ENCODE results near the gene CHID1. TPM values are rescaled to one million over a fixed set of nuclear protein-coding genes. Genes with fewer than 3 reads are reported as not detected.
A peak's percentile ranks its signal among the peaks of the same experiment; 100 is the strongest.

CHID1 gene
- total RNA-seq, 3 donors from 2014 or later = 52.3 to 64.3 (median 55.3) TPM

DNA sequence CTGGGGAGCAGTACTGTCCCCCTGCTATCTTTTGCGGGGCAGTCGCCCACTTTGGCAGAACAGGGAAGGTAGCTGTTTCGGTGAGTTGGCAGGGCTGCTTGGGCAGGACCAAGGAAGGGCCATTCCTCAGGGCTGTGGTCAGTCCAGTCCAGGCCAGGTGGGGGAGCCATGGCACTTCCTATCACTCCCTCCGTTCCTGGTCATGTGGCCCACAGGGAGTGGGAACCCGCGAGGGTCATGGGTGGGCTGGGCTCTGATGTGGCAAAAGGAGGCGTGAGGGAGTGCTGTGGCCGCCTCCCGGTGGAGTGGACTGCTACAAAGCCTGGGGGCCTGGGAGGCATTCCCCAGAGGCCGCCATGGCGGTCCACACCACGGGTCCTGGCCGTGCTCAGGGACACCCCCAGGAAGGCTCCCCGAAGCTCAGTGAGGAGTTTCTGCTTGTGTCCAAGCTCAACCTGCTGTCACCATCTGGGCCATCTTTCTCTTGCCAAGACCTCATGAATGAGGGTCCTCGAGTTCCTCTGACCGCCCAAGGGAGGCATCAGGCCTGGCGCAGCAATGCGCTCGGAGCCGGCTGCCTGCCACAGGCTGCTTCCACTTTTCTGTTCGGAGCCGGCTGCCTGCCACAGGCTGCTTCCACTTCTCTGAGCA lies 11.9 kb downstream of the CHID1 start:
- no peaks in the 10 kb centered on the region for H3K4me1 ChIP-seq (ENCODE audit: low read depth)
- intact Hi-C loops (cut with DNase I, micrococcal nuclease) = no loop called here
- no peak for DNase-seq
- TF ChIP-seq, protein P1, sequence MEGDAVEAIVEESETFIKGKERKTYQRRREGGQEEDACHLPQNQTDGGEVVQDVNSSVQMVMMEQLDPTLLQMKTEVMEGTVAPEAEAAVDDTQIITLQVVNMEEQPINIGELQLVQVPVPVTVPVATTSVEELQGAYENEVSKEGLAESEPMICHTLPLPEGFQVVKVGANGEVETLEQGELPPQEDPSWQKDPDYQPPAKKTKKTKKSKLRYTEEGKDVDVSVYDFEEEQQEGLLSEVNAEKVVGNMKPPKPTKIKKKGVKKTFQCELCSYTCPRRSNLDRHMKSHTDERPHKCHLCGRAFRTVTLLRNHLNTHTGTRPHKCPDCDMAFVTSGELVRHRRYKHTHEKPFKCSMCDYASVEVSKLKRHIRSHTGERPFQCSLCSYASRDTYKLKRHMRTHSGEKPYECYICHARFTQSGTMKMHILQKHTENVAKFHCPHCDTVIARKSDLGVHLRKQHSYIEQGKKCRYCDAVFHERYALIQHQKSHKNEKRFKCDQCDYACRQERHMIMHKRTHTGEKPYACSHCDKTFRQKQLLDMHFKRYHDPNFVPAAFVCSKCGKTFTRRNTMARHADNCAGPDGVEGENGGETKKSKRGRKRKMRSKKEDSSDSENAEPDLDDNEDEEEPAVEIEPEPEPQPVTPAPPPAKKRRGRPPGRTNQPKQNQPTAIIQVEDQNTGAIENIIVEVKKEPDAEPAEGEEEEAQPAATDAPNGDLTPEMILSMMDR (IDR thresholded peaks at IDR 0.05) = no peak
- peak; percentile 36 for ATAC-seq
- no peak overlapping the region for H3K4me3 ChIP-seq
- H3K9me3 ChIP-seq = no peaks in the 10 kb centered on the region
- no peaks in the 10 kb centered on the region for H3K36me3 ChIP-seq (ENCODE audit: low read depth)

DNA sequence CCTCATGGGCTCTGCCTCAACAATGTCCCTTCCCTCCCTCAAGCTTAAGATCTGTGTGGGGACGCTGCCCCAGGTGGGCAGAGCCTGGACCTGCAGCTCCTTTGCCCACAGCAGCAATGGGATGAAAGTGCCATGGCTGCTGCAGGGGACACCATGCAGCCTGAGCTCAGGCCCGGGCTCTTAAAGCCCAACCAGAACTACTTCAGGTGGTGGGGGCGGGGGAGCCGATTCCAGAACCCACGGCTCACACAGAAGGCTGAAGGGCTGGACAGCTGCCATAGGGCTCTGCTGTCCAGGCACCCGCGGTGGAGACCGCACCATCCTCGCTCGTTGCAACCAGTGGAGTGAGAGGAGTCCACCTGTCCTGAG lies 12.5 kb downstream of the CHID1 start:
- intact Hi-C loops (cut with DNase I, micrococcal nuclease) = no loop called here
- ATAC-seq = peak; percentile 37
- H3K36me3 ChIP-seq (ENCODE audit: low read depth) = no peaks in the 10 kb centered on the region

DNA sequence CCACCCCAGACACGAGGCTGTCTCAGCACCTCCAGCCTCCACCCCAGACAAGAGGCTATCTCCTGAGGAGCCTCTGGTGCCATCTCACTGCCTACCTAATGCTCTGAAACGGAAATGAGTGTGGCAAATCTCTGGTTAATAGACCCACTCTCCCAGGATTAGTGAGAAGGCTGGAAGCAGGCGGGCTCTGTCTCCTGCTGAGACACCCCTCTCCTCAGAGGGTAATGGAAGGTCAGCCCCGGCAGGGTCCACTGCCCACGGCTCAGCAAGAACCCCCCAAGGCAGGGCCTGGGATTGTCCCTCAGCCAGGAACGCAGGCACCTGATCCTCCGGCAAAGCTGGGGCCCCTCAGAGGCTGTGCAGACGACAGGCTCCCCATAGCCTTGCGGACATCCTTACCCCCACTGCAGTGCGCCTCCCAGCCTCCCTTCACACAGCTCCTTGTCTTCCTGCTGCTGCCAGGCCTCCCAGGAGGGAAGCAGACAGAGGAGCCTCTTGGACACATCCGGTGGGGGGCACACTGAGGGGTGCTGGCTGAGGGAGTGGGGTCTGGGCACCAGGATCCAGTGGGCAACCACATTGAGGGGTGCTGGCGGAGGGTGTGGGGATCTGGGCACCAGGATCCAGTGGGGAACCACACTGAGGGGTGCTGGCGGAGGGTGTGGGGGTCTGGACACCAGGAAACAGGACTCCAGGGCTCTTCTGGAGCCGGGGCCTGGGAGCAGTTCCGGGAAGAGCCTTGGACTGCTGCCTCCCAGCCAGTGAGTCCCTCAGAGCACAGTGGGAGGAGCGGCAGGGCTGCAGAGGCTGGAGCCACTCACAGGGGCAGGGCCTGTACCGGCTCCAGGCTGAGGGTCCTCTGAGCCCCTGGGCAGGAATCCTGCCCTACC lies 13.1 kb downstream of the CHID1 start:
- H3K4me3 ChIP-seq = no peak overlapping the region
- DNase-seq (no peak), ATAC-seq (no peak)
- no peaks in the 10 kb centered on the region for H3K4me1 ChIP-seq (ENCODE audit: low read depth)
- H3K9me3 ChIP-seq = no peaks in the 10 kb centered on the region
- intact Hi-C loops (cut with DNase I, micrococcal nuclease) = no loop called here
- TF ChIP-seq, protein P1 (IDR thresholded peaks at IDR 0.05) = no peak
- H3K36me3 ChIP-seq (ENCODE audit: low read depth) = no peaks in the 10 kb centered on the region

More for the DNA sequence above, 12.5 kb downstream of the CHID1 start:
- DNase-seq = no peak
- H3K4me3 ChIP-seq = no peak overlapping the region
- TF ChIP-seq, protein P1 (IDR thresholded peaks at IDR 0.05) = no peak
- H3K9me3 ChIP-seq = no peaks in the 10 kb centered on the region
- no peaks in the 10 kb centered on the region for H3K4me1 ChIP-seq (ENCODE audit: low read depth)

DNA sequence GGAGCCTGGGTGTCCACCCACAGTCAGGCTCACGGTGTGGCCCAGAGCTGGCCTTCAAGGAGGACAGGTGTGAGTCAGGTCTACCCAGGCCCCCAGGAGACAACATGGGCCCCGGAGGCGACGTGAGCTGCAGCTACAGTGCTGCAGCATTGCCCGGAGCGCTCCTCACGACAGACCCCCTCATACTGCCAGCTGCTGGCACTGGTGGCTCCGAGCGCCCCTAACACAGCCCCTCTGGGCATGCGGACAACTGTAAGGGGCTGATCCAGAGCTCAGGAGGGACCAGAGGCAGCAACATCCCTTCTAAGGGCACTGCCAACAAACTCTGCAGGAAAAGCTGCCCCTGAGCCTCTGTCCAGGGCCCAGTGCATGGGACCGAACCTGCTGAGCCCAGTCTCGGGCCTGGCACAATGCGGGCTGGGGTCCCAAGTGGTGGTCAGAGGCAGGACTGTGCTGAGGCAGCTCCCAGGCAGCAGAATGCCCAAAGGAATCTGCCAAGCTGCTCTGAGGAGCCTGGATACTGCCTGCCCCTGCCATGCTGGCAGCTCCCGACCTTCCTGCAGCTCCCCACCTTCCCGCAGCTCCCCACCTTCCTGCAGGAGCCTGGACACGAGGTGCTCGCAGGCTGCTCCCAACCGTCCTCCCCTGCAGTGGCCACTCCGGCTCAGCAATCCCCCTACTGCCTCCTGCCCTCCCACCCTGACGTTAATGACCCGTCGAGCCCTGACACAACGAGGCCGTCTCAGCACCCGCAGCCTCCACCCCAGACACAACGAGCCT lies 15.1 kb downstream of the CHID1 start:
- Histone ChIP-seq H3K4me3 (no peak overlapping the region), H3K4me1 (ENCODE audit: low read depth) (no peaks in the 10 kb centered on the region), H3K9me3 (no peaks in the 10 kb centered on the region), H3K36me3 (ENCODE audit: low read depth) (no peaks in the 10 kb centered on the region)
- ATAC-seq = no peak
- intact Hi-C loops (cut with DNase I, micrococcal nuclease) = no loop called here
- TF ChIP-seq, protein P1 (IDR thresholded peaks at IDR 0.05) = no peak
- no peak for DNase-seq

DNA sequence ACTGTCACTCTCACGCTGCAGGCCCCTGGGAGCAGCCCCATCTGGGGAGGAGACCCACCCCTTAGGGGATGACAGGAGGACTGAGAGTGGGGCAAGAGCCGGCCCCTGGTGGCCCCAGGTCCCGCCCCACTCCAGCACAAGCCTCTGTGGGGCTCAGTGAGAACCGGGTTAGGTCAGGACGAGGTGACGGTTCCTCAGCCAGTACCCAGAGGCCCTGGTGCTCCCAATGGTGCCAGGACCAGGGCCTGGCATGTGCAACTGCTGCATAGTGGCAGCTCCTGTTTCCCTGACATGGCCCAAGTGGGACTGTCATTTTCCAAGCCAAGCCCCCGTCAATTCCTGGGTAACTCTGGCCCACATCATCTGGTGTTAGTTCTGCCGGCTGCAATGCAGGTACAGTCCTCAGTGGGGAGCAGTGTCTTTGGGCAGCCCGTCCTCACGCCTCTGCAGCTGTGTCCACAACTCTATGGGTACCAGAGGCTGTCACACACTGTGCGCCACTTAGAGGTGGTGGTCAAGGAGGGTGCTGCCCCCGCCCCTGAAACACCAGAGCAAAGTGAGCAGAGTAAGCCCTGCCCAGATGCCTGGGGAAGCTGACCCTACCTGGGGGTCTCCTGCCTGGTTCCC lies 15.9 kb downstream of the CHID1 start:
- ATAC-seq = no peak
- intact Hi-C loops (cut with DNase I, micrococcal nuclease) = no loop called here
- DNase-seq = no peak
- TF ChIP-seq, protein P1 (IDR thresholded peaks at IDR 0.05) = no peak
- no peak overlapping the region for H3K4me3 ChIP-seq
- H3K9me3 ChIP-seq = no peaks in the 10 kb centered on the region
- H3K36me3 ChIP-seq (ENCODE audit: low read depth) = no peaks in the 10 kb centered on the region
- no peaks in the 10 kb centered on the region for H3K4me1 ChIP-seq (ENCODE audit: low read depth)
